Left ventricle myocardium inferior (tissue), 1 donor: ENCODE measurements around the gene ECI1. TPM values are rescaled to one million over a fixed set of nuclear protein-coding genes. Genes with fewer than 3 reads are reported as not detected.

Experiments used
- DNase-seq: peaks from one replicate; pipeline ENCODE4 v3.0.0-alpha.2; 2020
- H3K27ac ChIP-seq: fragments of 200-600 bp; replicated peaks from 2 replicates; pipeline ENCODE4 v1.8.0; 2021
- H3K27me3 ChIP-seq: fragments of 200-600 bp; 2 replicates; pipeline ENCODE4 v1.8.0; 2021; ENCODE audit warnings: low read depth
- H3K36me3 ChIP-seq: fragments of 200-600 bp; 2 replicates; pipeline ENCODE4 v1.8.0; 2021
- H3K4me1 ChIP-seq: fragments of 200-600 bp; 2 replicates; pipeline ENCODE4 v1.8.0; 2021
- H3K4me3 ChIP-seq: fragments of 200-600 bp; 2 replicates; pipeline ENCODE4 v1.8.0; 2021; ENCODE audit warnings: mild to moderate bottlenecking, moderate library complexity
- H3K9me3 ChIP-seq: fragments of 200-600 bp; replicated peaks from 2 replicates; pipeline ENCODE4 v1.8.0; 2021
- CTCF ChIP-seq: fragments of 200-600 bp; IDR thresholded peaks from 2 replicates; pipeline ENCODE4 v1.8.0; 2021; ENCODE audit warnings: antibody characterized with exemption, mild to moderate bottlenecking, borderline replicate concordance
- intact Hi-C: fragments of 100-400 bp; cut with micrococcal nuclease; formaldehyde crosslinking; loops from one replicate; pipeline ENCODE4 v1.11.0; 2022
- total RNA-seq: library from RNA; stranded (reverse); fragmentation: NEBNext Ultra II Directional; extraction: Animal tissue kit (Norgen Biotek cat#: 25700); gene quantifications from one replicate; pipeline ENCODE4 v1.2.1, GENCODE V29; 2021
- donor health status: DM: no; HTN: yes; CAD: no; lungs with severe emphysema.

ECI1 gene
- total RNA-seq, 1 donor from 2014 or later, result 165 TPM

- TF ChIP-seq CTCF, result no peak
- intact Hi-C loops, result no loop called here
These were observed 26.9 kb upstream of the ECI1 start for GRCh38 chr16:2278272-2278608.

GRCh38 chr16:2277466-2278271, 26.3 kb upstream of the ECI1 start:
- DNase-seq, result no peak
- H3K27me3 ChIP-seq, result no peaks in the 10 kb centered on the region
- peaks cover 16% of the 10 kb centered on the region for H3K36me3 ChIP-seq

More at GRCh38 chr16:2278272-2278608, 26.9 kb upstream of the ECI1 start:
- no peaks in the 10 kb centered on the region for H3K9me3 ChIP-seq
- H3K4me1 ChIP-seq, result no peaks in the 10 kb centered on the region
- no peaks in the 10 kb centered on the region for H3K27me3 ChIP-seq
- H3K36me3 ChIP-seq, result peaks cover 22% of the 10 kb centered on the region
- no peak overlapping the region for H3K27ac ChIP-seq
- no peak for DNase-seq
- no peak overlapping the region for H3K4me3 ChIP-seq

GRCh38 chr16:2276368-2277195, 25.2 kb upstream of the ECI1 start:
- Histone ChIP-seq H3K36me3 (peaks cover 13% of the 10 kb centered on the region), H3K27ac (no peak overlapping the region), H3K27me3 (no peaks in the 10 kb centered on the region), H3K9me3 (no peaks in the 10 kb centered on the region), H3K4me1 (no peaks in the 10 kb centered on the region), H3K4me3 (no peak overlapping the region)
- intact Hi-C loops, result no loop called here
- DNase-seq, result no peak
- no peak for TF ChIP-seq CTCF

More at GRCh38 chr16:2277466-2278271, 26.3 kb upstream of the ECI1 start:
- Histone ChIP-seq H3K4me1 (no peaks in the 10 kb centered on the region), H3K4me3 (no peak overlapping the region), H3K9me3 (no peaks in the 10 kb centered on the region), H3K27ac (no peak overlapping the region)
- no peak for TF ChIP-seq CTCF
- intact Hi-C loops, result no loop called here

- Histone ChIP-seq H3K4me1 (no peaks in the 10 kb centered on the region), H3K27ac (no peak overlapping the region), H3K27me3 (no peaks in the 10 kb centered on the region), H3K9me3 (no peaks in the 10 kb centered on the region), H3K36me3 (peaks cover 11% of the 10 kb centered on the region), H3K4me3 (no peak overlapping the region)
- DNase-seq, result peak; percentile 51
- TF ChIP-seq CTCF, result no peak
- intact Hi-C loops, result no loop called here
These were observed 24.3 kb upstream of the ECI1 start for GRCh38 chr16:2275476-2276367.

GRCh38 chr16:2273931-2274330, 22.5 kb upstream of the ECI1 start:
- no peak overlapping the region for H3K4me3 ChIP-seq
- H3K36me3 ChIP-seq, result no peaks in the 10 kb centered on the region
- DNase-seq, result no peak
- H3K27me3 ChIP-seq, result no peaks in the 10 kb centered on the region
- no peaks in the 10 kb centered on the region for H3K9me3 ChIP-seq
- H3K27ac ChIP-seq, result no peak overlapping the region
- intact Hi-C loops, result no loop called here
- peaks cover 11% of the 10 kb centered on the region for H3K4me1 ChIP-seq
- TF ChIP-seq CTCF, result no peak
